Measurements from ENCODE around the gene MRPS12.

The MRPS12 gene

DNA sequence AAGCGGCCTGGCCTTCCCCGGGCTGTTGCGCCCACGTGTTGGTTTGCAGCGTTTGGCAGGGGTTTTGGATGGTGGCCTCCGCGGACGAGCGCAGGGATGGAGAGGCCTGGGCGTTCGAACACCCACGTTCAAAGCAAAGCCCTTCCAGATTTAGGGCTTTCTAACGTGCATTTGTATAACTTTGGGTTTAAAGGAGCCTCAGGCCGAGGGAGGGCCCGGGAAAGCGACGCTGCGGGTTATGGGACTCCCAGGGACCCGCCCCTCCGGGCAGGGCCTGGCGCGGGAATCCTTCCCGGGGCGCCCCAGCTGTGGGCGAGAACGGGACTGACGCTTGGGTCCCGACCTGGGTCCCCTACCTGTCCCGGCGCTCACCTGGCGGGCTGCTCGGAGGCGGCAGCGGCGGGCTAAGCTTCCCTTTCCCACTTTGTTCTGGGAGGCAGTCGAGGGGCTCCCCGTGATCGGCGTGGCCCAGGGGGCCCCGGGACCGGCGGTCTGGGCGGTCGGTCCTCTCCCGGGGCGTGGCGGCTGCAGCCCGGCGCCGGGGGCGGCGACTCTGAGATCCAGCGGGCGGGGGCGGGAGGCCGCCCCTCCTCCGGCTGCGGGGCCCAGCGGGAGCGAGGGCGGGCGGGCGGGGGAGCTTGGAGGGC is 44.6 kb downstream of the MRPS12 start, which contains the start of gene FBXO17:
Gene FBXO17 (minus strand): TSS at position 529 of the 647 bp plus-strand sequence. CDS start 25,423 bp downstream, outside the sequence.
- no peak for DNase-seq (ENCODE audit: low read depth)

DNA sequence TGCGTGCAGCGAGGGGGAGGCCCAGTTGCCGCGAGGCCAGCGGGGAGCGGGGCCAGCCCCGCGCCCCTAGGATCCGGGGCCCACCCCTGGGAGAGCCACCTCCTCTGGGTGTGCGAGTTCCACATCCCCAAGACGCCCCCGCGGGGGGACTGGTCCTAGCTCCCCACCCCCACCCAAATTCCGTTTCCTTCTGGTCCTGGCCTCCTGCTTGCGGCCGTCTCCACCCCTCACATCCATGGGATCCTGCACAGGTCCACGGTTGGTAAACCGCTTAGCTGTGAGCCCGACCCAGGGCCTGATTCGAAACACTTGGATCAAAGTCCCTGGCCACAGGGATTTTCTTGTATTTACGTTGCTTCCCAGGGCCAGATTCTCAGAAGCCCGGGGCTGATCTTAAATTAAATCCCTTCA is 45.1 kb downstream of the MRPS12 start:
- no peak for DNase-seq (ENCODE audit: low read depth)

DNA sequence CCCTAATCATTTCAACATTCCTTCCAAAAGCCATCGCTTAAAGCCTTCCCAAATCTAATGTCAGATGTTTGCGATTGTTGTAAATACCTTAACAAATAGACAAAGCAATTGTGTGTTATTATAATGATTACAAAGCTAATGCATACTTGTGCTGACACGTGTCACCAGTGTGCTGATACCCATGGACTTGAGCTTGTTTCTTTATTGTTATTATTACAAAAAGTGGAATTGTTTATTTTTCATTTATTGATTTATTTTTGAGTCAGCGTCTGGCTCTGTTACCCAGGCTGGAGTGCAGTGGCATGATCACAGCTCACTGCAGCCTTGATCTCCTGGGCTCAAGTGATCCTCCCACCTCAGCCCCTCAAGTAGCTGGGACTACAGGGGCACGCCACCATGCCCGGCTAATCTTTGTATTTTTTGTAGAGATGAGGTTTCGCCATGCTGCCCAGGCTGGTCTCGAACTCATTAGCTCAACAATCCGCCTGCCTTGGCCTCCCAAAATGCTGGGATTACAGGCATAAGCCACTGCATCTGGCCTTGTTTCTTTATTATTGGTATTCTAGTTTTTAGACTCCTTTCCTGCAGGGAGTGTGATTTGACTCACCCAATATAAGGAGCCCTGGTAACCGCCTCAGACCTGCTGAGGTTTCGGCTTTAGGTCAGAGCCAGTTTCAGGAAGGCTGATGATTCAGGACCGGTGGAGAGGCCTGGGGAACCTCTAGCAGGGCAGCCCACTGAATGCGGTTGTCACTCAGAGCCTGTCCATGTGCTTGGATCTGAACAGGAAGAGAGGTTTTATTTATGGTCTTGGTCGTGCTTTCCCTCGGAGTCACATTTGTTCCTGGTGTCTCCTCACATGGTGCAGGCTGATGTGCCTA is 46.9 kb downstream of the MRPS12 start:
- DNase-seq (ENCODE audit: low read depth): no peak

GRCh38 chr19:38978326-38978689 is 47.6 kb downstream of the MRPS12 start:
- no peak for DNase-seq (ENCODE audit: low read depth)

GRCh38 chr19:38979812-38980211 is 49.1 kb downstream of the MRPS12 start:
- no peak for DNase-seq (ENCODE audit: low read depth)

DNA sequence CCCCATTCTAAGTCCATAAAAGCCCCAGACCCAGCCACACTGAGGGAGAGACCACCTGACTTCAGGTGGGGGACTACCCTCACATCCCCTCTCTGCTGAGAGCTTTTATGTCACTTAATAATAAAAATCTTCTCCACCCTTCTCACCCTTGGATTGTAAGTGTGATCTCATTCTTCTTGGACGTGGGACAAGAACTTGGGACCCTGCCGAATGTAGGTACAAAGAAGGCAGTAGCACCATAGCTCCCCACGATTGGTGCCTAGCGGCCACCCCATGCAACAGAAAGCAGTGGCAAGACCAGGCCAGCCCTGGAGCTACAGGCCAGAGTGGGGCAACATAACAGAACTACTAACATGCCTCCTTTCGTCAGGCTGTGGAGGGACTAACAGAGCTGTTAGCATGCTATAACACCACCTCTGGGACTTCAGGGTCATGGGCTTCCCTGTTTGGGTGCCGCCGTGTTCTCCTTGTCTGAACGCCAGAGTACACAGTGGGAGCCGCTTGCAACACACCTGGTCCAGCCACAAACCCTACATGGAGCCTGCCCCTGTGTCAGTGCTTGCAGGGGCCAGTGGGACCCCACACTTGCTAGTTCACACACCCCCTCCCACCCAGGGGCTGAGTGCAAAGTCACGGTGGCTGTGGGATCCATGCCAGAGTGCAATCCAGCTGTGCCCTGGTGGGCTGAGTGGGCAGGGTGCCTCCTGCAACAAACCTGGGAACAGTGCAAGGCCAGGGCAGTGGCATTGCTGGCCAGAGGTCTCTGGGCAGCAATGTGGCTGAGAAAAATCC is 50.0 kb downstream of the MRPS12 start:
- DNase-seq (ENCODE audit: low read depth): no peak
